Measurements from ENCODE around the gene SOS2. TPM values are rescaled to one million over a fixed set of nuclear protein-coding genes. Genes with fewer than 3 reads are reported as not detected.
A peak's percentile ranks its signal among the peaks of the same experiment; 100 is the strongest.

The SOS2 gene
- total RNA-seq, 1 experiment from 2014 or later, result 11.7 TPM

- Histone ChIP-seq H4K20me1 (ENCODE audit: insufficient read depth) (no peaks in the 10 kb centered on the region), H3K9me3 (ENCODE audit: control insufficient read depth in 1 of 2, insufficient read depth in 1 of 2, low read depth in 1 of 2, low read length in 2 of 2) (no peaks in the 10 kb centered on the region), H3K27ac (ENCODE audit: low read depth, low read length) (no peak overlapping the region), H3K9me2 (ENCODE audit: insufficient read depth) (no peaks in the 10 kb centered on the region), H2AFZ (ENCODE audit: low read depth, low read length, poor library complexity, severe bottlenecking) (no peak overlapping the region), H3K27me3 (ENCODE audit: insufficient read depth, low read length) (no peaks in the 10 kb centered on the region), H3K4me3 (replicated peaks in 1 of 2; ENCODE audit: low read depth in 1 of 2, low read length in 2 of 2) (no peak overlapping the region), H3K4me1 (ENCODE audit: control insufficient read depth in 1 of 2, insufficient read depth in 2 of 2, low read length in 2 of 2) (no peaks in the 10 kb centered on the region), H3K36me3 (ENCODE audit: control insufficient read depth in 1 of 2, insufficient read depth in 2 of 2, low read length in 2 of 2) (peaks cover 3 to 4% of the 10 kb centered on the region in 2 experiments; a peak in 2 of 4 replicates), H3K9ac (ENCODE audit: low read length) (no peak overlapping the region), H3K79me2 (ENCODE audit: insufficient read depth, low read length) (no peaks in the 10 kb centered on the region), H3K4me2 (ENCODE audit: low read length) (no peak overlapping the region)
- intact Hi-C loops (cut with micrococcal nuclease), result no loop called here
- no peak for TF ChIP-seq ZNF274 (IDR thresholded peaks at IDR 0.05; ENCODE audit: low read depth, low read length)
- no peak for TF ChIP-seq REST (IDR thresholded peaks at IDR 0.05; ENCODE audit: low read depth)
- TF ChIP-seq, protein P1, sequence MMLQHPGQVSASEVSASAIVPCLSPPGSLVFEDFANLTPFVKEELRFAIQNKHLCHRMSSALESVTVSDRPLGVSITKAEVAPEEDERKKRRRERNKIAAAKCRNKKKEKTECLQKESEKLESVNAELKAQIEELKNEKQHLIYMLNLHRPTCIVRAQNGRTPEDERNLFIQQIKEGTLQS (IDR thresholded peaks at IDR 0.05), result no peak
- peak; percentile 56 for TF ChIP-seq RAD21 (IDR thresholded peaks at IDR 0.05; ENCODE audit: low read depth)
- TF ChIP-seq EGR1 (IDR thresholded peaks at IDR 0.05; ENCODE audit: low read depth), result no peak
- TF ChIP-seq SRF (IDR thresholded peaks at IDR 0.05; ENCODE audit: low read depth), result no peak
- TF ChIP-seq SP1 (IDR thresholded peaks at IDR 0.05; ENCODE audit: low read depth), result no peak
- no peak for TF ChIP-seq EZH2phosphoT487 (IDR thresholded peaks at IDR 0.05; ENCODE audit: borderline replicate concordance)
- no peak for TF ChIP-seq POLR2AphosphoS5 (IDR thresholded peaks at IDR 0.05; ENCODE audit: low read depth, low read length)
- no peak for TF ChIP-seq EZH2 (IDR thresholded peaks at IDR 0.05)
- TF ChIP-seq SIN3A (IDR thresholded peaks at IDR 0.05; ENCODE audit: low read depth), result no peak
- TF ChIP-seq ZBTB33 (IDR thresholded peaks at IDR 0.05; ENCODE audit: extremely low read depth, insufficient replicate concordance, low read length), result no peak
- no peak for TF ChIP-seq POLR2A (IDR thresholded peaks at IDR 0.05; ENCODE audit: borderline replicate concordance, extremely low read depth, insufficient read depth, insufficient read length)
- no peak for TF ChIP-seq TCF7L2 (IDR thresholded peaks at IDR 0.05; ENCODE audit: borderline replicate concordance, extremely low read depth, insufficient read depth, insufficient read length)
- no peak for TF ChIP-seq JUND (IDR thresholded peaks at IDR 0.05)
- TF ChIP-seq, protein P2, sequence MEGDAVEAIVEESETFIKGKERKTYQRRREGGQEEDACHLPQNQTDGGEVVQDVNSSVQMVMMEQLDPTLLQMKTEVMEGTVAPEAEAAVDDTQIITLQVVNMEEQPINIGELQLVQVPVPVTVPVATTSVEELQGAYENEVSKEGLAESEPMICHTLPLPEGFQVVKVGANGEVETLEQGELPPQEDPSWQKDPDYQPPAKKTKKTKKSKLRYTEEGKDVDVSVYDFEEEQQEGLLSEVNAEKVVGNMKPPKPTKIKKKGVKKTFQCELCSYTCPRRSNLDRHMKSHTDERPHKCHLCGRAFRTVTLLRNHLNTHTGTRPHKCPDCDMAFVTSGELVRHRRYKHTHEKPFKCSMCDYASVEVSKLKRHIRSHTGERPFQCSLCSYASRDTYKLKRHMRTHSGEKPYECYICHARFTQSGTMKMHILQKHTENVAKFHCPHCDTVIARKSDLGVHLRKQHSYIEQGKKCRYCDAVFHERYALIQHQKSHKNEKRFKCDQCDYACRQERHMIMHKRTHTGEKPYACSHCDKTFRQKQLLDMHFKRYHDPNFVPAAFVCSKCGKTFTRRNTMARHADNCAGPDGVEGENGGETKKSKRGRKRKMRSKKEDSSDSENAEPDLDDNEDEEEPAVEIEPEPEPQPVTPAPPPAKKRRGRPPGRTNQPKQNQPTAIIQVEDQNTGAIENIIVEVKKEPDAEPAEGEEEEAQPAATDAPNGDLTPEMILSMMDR (IDR thresholded peaks at IDR 0.05 in 2 of 3, conservative IDR thresholded peaks at IDR 0.05 in 1 of 3; ENCODE audit: borderline replicate concordance in 1 of 3, insufficient read depth in 1 of 3, low read depth in 2 of 3, low read length in 2 of 3), result peak; percentile 38 to 50 (median 47); a peak in 5 of 6 replicates
- ChIA-PET RAD21 (ENCODE audit: low non-redundant PET in 1 of 2, low total read pairs in 2 of 2, uncharacterized antibody in 2 of 2, unreplicated experiment in 2 of 2) (no interaction called here), CTCF (interaction anchor here (0.8 to 1.2 kb wide), 2 partner anchors 15 to 18 kb away, joined by 3 read pairs; no protein-coding TSS in a partner anchor), POLR2A (no interaction called here)
- DNase-seq (ENCODE audit: low read depth, low spot score) (peak; percentile 3), ATAC-seq (peak; percentile 77)
- BruUV-seq (replicated peaks), result no TSS peak
These were observed 29.1 kb upstream of the SOS2 start for GRCh38 chr14:50260511-50260910.

Data from HCT116 (cell line).